ENCODE results near the gene PLP2. TPM values are rescaled to one million over a fixed set of nuclear protein-coding genes. Genes with fewer than 3 reads are reported as not detected.

Gene PLP2
- total RNA-seq, 3 donors from 2014 or later, result 96.1 to 152 (median 137) TPM

DNA sequence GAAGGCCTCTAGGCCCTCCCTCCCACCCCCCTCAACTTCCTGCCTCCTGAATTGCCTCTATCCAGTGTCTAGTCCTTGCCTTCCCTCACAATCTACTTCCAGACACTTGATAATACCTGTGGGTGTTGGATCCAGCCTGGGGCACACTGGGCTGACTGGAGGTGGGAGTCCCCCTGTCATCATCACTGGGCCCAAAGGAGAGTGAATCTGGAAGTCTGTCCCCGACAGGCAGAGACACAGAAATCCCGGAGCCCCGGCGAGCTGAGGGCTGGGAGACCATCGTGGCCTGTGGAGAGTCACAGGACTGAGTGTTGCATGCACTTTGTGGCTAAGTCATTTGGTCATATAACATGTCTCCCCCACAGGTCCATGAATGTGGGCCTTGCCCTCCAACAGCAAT is 36.7 kb downstream of the PLP2 start:
- TF ChIP-seq CTCF (IDR thresholded peaks at IDR 0.05), result no peak
- no peak for ATAC-seq
- DNase-seq, result no peak
- H3K4me3 ChIP-seq, result no peak overlapping the region
- H3K9me3 ChIP-seq, result no peaks in the 10 kb centered on the region
- H3K4me1 ChIP-seq (ENCODE audit: low read depth), result no peaks in the 10 kb centered on the region
- intact Hi-C loops (cut with DNase I, micrococcal nuclease), result no loop called here
- no peaks in the 10 kb centered on the region for H3K36me3 ChIP-seq (ENCODE audit: low read depth)

DNA sequence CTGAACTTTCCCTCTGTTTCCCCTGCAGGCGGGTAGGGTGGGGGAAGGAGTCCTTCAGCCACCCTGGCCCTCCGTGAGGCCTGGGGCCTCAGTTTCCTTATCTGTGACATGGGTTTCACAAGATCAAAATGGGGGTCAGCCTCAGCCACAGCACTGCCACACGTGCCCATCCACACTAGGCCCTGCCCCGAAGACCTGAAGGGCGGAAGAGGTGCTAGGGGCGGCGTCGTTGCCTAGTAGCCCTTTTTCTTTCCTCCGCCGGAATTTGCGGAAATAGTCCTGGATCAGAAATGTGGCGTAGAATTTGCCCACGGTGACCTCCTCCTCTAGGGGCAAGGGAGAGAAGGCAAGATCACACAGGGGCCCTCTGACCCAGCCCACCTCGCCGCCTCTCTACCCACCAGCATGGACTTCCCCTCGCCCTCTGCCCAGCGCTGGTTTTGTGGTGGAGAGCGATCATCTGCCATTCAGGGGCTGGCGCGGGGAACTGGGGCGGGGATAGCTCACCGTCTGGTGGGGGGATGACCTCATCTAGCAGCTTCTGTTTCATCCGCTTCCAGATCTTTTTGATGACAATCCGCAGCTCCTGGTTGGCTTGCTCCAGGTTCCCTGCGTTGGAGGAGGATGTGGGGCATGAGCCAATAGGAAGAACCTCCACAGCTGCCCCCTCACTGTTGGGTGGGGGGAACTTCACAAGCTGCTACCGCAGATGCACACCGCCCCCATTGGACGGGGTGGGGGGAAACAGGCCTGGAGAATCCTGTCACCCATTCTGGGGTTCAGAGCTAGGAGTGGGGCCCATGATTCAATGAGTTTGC is 37.9 kb downstream of the PLP2 start:
- Histone ChIP-seq H3K4me3 (no peak overlapping the region), H3K36me3 (ENCODE audit: low read depth) (no peaks in the 10 kb centered on the region), H3K9me3 (no peaks in the 10 kb centered on the region), H3K4me1 (ENCODE audit: low read depth) (no peaks in the 10 kb centered on the region)
- DNase-seq, result no peak
- ATAC-seq, result no peak
- TF ChIP-seq CTCF (IDR thresholded peaks at IDR 0.05), result no peak
- intact Hi-C loops (cut with DNase I, micrococcal nuclease), result no loop called here

GRCh38 chrX:49210406-49210805 is 38.7 kb downstream of the PLP2 start:
- H3K4me1 ChIP-seq (ENCODE audit: low read depth), result no peaks in the 10 kb centered on the region
- H3K4me3 ChIP-seq, result no peak overlapping the region
- intact Hi-C loops (cut with DNase I, micrococcal nuclease), result no loop called here
- H3K36me3 ChIP-seq (ENCODE audit: low read depth), result no peaks in the 10 kb centered on the region
- no peak for ATAC-seq
- H3K9me3 ChIP-seq, result no peaks in the 10 kb centered on the region
- DNase-seq, result no peak
- no peak for TF ChIP-seq CTCF (IDR thresholded peaks at IDR 0.05)

- no peak for DNase-seq
- Histone ChIP-seq H3K4me1 (ENCODE audit: low read depth) (no peaks in the 10 kb centered on the region), H3K9me3 (no peaks in the 10 kb centered on the region), H3K36me3 (ENCODE audit: low read depth) (no peaks in the 10 kb centered on the region), H3K4me3 (no peak overlapping the region)
- no peak for ATAC-seq
- TF ChIP-seq CTCF (IDR thresholded peaks at IDR 0.05), result no peak
- intact Hi-C loops (cut with DNase I, micrococcal nuclease), result no loop called here
These were observed 39.4 kb downstream of the PLP2 start for GRCh38 chrX:49211074-49211473.

DNA sequence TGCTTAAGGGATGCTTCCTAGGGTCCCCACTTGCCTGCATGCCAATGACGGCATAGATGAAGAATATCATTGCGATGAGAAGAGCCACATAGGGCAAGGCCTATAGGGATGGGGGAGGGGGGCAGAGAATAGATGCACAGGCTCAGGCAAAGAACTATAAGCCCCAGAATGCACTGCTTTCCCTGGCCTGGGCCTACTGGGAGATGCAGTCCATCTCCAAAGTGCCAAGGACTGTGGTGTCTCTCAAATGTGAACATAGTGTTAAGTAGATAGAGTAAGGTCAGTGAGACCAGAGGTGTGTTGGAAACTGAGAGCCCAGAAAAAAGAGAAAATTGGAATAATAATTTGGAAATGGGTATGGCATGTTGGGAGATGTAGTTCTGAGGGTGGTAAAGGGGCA is 40.5 kb downstream of the PLP2 start:
- Histone ChIP-seq H3K36me3 (ENCODE audit: low read depth) (no peaks in the 10 kb centered on the region), H3K4me1 (ENCODE audit: low read depth) (no peaks in the 10 kb centered on the region), H3K9me3 (no peaks in the 10 kb centered on the region), H3K4me3 (no peak overlapping the region)
- DNase-seq (no peak), ATAC-seq (no peak)
- intact Hi-C loops (cut with DNase I, micrococcal nuclease), result no loop called here
- no peak for TF ChIP-seq CTCF (IDR thresholded peaks at IDR 0.05)

All from mucosa of descending colon (tissue), 3 donors.